NCI-H82 treated with DMSO at 0.1 percent for 48 hours (cell line): Measurements from ENCODE around the gene GPR142.

Experiments
- DNase-seq: peaks from one replicate; lab custom pipeline; 2025; ENCODE audit not compliant: unreplicated experiment; lab: John Stamatoyannopoulos, UW

Gene GPR142

GRCh38 chr17:74417178-74418045 lies 50.1 kb downstream of the GPR142 start:
- DNase-seq, result no peak

GRCh38 chr17:74419928-74420411 lies 52.7 kb downstream of the GPR142 start:
- DNase-seq, result no peak
